ENCODE data around the gene PCNT. TPM values are rescaled to one million over a fixed set of nuclear protein-coding genes. Genes with fewer than 3 reads are reported as not detected.
"Not testable (repeated sequence)": the region's sequence is repeated elsewhere in the genome, so short reads cannot be mapped to it uniquely, and the experiment has no call there.

Gene PCNT
- total and polyA plus RNA-seq, 2 of the 8 experiments (the other 6 are each of a cell fraction or from before 2014, with no cell fraction given), result 9.9 to 45.1 TPM

DNA sequence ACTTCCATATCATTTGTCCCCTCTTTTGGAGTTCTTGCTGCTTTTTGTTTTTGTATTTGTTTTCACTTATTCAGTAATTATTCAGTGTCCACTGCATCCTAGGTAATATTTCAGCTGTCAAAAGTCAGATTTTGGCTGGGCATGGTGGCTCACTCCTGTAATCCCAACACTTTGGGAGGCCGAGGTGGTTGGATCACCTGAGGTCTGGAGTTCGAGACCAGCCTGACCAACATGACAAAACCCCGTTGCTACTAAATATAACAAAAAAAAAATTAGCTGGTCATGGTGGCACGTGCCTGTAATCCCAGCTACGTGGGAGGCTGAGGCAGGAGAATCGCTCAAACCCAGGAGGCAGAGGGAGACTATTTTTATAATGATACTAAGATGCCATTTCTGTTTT is 141.2 kb downstream of the PCNT start:
- not testable (repeated sequence) for H2AFZ ChIP-seq (ENCODE audit: low read length)

More for the DNA sequence above, 141.2 kb downstream of the PCNT start:
- H3K79me1 ChIP-seq (ENCODE audit: low read depth, low read length); H3K18ac ChIP-seq (ENCODE audit: extremely low read depth, low read length); H3K14ac ChIP-seq (ENCODE audit: insufficient read length); H2BK5ac ChIP-seq (ENCODE audit: low read depth, low read length); CTCF ChIA-PET (ENCODE audit: partially characterized antibody); DNase-seq (ENCODE audit: low read depth in 1 of 2, low spot score in 2 of 2); H2BK15ac ChIP-seq (ENCODE audit: low read length); H3K27ac ChIP-seq (ENCODE audit: low read depth, low read length); H3K4me2 ChIP-seq (ENCODE audit: insufficient read depth in 1 of 2, low read depth in 2 of 2, low read length in 2 of 2); H3K9ac ChIP-seq (replicated peaks in 1 of 4; ENCODE audit: extremely low read depth in 1 of 4, low read depth in 3 of 4, low read length in 3 of 4); H3K4me1 ChIP-seq (replicated peaks in 1 of 4; ENCODE audit: control insufficient read depth in 3 of 4, insufficient read depth in 4 of 4, low read length in 3 of 4); H3K27me3 ChIP-seq (replicated peaks in 1 of 4; ENCODE audit: control insufficient read depth in 3 of 4, extremely low read depth in 1 of 4, insufficient read depth in 3 of 4, low read length in 3 of 4); H4K5ac ChIP-seq (ENCODE audit: insufficient read length, low read depth, low read length); H3K9me3 ChIP-seq (ENCODE audit: insufficient read depth in 2 of 2, low read depth in 1 of 2, low read length in 1 of 2); H2BK12ac ChIP-seq (ENCODE audit: low read depth, low read length); H3K56ac ChIP-seq (replicated peaks; ENCODE audit: insufficient read length, low read depth, low read length); H2BK120ac ChIP-seq (replicated peaks; ENCODE audit: low read depth, low read length); H4K91ac ChIP-seq (replicated peaks; ENCODE audit: insufficient read length, low read length); POLR2A ChIA-PET (ENCODE audit: partially characterized antibody); H2BK20ac ChIP-seq (ENCODE audit: low read length); H3K23ac ChIP-seq (ENCODE audit: insufficient read length); H4K20me1 ChIP-seq (replicated peaks in 1 of 2; ENCODE audit: control insufficient read depth in 1 of 2, insufficient read depth in 2 of 2, low read length in 2 of 2); H3K23me2 ChIP-seq (ENCODE audit: low read depth, low read length); H4K8ac ChIP-seq (ENCODE audit: extremely low read depth, insufficient read depth, low read length); FAIRE-seq; H3K36me3 ChIP-seq (ENCODE audit: control insufficient read depth in 2 of 4, insufficient read depth in 4 of 4, low read length in 3 of 4); H3K4ac ChIP-seq (replicated peaks; ENCODE audit: insufficient read length, low read depth, low read length); H3K4me3 ChIP-seq (ENCODE audit: extremely low read depth in 1 of 4, insufficient read depth in 2 of 4, low read depth in 3 of 4, low read length in 4 of 4); H2AK5ac ChIP-seq (ENCODE audit: low read depth, low read length): not testable (repeated sequence)
- WGBS, 2 experiments (ENCODE audit: extremely low coverage in 1 of 2, insufficient coverage in 1 of 2, insufficient read length in 1 of 2, insufficient replicate concordance in 2 of 2, low coverage in 1 of 2, low lambda C conversion rate in 2 of 2, missing lambda C conversion rate in 1 of 2), result 95% methylated on average over 6 of the region's 6 CpGs; no CpG with 5 or more reads in 1 of the 2 experiments
- peaks cover 0 to 30% of the 10 kb centered on the region in 2 experiments; a peak in 2 of 4 replicates for H3K79me2 ChIP-seq (ENCODE audit: control insufficient read depth in 1 of 2, insufficient read depth in 2 of 2, low read length in 2 of 2)
